CD4-positive, alpha-beta T cell treated with Interleukin-17A for 4 hours (primary cell): Measurements from ENCODE around the gene TXLNB.
"Not testable (repeated sequence)": the region's sequence is repeated elsewhere in the genome, so short reads cannot be mapped to it uniquely, and the experiment has no call there.

Experiments
- DNase-seq: peaks from one replicate; pipeline ENCODE4 v3.0.0-alpha.2; 2020; ENCODE audit warnings: mixed read lengths

The TXLNB gene

DNA sequence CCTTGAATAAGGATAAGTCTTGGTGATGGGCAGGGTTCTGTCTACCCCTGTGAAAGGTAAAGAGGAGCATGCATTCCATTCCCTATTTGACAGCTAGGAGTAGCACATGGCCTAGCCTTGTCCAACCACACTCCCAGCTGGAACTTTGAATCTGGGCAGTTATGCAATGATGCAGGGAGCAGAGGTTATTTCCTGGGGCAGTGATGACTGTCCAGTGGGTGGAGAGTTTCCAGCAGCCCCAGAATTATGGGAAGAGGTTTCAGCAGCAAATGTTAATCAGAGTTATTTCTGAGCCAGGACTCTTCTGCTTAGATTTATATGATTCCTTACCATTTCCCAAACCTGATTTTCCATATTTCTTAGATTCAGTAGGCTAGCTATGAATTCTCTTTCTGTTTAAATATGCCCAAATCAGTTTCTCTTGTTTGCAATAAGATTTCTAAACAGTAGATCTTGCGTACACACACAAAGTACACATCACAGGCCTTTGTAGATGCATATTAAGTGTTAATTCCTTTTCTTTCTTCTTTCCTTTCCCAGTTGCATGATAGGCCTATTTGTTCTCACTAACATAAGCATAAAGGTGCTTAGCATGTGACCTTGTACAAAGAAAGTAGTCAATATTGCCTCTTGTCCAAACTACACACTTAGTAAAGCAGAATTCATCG is 17.3 kb upstream of the TXLNB start:
- DNase-seq: no peak

DNA sequence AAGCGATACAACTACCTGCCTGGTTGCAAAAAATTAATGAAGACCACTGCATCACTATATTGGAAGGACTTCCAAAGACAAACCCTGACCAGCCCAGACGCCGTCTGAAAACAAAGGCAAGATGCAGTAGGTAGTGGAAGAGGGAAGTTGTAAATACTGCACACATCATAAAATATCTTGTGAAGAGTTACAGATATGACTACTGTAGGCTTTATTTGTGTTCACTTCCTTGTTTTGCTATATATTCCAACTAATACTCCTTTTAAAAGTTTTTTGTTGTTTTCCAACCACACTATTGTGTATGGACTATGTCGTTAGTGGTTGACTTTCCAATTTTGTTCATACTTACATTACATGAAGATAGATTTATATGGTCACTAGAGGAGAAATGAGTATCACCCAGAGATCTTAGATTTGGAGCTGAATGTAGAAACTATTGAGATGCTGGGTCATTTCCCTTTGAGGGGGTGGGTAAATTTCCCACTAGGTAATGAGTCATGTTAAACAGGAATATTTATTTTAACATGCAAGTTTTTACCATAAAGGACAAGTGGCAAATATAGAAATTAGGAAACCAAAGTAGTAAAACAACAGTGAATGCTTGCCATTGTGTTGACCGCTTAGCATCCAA is 16.6 kb upstream of the TXLNB start:
- no peak for DNase-seq

DNA sequence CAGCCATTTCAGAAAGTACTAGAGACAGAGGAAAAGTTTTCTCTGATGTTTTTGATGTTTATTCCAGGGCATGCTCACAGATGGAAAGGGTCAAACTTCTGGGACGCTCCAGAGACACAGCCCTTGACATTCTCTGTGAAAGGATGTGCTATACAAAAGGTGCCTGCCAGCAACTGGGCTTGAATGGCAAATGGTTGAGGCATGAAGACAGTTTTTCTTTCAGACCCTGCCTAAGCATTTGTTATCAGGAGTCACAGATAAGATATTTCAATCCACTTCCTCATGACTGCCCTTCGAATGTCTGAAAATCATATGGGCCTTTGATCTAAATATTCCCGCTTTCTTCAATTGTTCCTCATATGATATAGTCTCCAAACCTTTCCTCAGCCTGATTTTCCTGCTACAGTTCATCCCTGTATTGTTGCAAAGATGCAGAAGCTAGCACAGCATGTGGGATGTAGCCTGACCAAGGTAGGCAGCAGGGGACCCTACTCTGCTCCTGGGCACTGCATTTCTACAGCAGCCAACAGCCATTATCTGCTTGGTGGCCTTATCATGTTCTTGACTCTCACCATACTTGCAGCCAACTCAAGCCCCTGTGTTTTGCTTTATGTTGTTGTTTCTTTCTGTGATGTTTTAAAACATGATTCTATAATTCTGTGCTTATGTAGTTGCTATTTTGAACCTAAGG is 14.6 kb upstream of the TXLNB start:
- no peak for DNase-seq

GRCh38 chr6:139303185-139303584 is 11.4 kb upstream of the TXLNB start:
- DNase-seq: no peak

DNA sequence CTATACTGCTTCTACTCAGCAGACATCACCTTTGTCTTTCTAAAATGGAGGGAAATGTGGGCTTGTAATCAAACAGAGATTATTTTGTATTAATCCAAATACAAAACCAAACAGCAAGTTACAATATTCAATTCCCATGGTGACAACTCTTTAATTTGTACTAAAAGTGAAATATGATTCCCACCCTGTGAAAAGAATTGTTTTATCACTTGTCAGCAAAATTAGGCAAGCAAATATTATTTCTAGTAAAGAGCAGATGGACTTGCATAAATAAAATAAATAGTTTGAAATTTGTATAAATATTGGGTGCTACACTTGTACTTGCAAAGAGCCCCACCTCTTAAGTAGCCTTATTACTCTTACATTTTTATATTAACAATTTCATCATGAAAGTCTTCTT is 6.1 kb upstream of the TXLNB start:
- DNase-seq: no peak

- no peak for DNase-seq
Observed at GRCh38 chr6:139296927-139297326, 5.1 kb upstream of the TXLNB start.

GRCh38 chr6:139295901-139296300 is 4.1 kb upstream of the TXLNB start:
- no peak for DNase-seq

GRCh38 chr6:139294090-139294489 is 2.3 kb upstream of the TXLNB start:
- no peak for DNase-seq

- DNase-seq: not testable (repeated sequence)
Observed at GRCh38 chr6:139293230-139293629, 1.4 kb upstream of the TXLNB start.

- peak; percentile 17 for DNase-seq
Observed at GRCh38 chr6:139290787-139291311, 949 bp downstream of the TXLNB start.

DNA sequence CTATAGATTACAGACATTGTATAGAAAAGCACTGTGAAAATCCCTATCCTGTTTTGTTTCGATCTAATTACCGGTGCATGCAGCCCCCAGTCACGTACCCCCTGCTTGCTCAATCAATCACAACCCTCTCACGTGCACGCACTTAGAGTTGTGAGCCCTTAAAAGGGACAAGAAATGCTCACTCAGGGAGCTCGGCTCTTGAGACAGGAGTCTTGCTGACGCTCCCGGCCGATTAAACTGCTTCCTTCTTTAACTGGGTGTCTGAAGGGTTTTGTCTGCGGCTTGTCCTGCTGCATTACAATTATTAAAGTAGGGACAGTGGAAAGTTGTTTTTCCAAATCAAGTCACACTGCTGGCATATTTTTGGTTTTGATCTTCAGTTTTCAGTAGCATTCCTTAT is 2.6 kb downstream of the TXLNB start:
- no peak for DNase-seq

GRCh38 chr6:139288496-139289040 is 3.2 kb downstream of the TXLNB start:
- DNase-seq: no peak

GRCh38 chr6:139287868-139288267 is 3.9 kb downstream of the TXLNB start:
- DNase-seq: no peak

DNA sequence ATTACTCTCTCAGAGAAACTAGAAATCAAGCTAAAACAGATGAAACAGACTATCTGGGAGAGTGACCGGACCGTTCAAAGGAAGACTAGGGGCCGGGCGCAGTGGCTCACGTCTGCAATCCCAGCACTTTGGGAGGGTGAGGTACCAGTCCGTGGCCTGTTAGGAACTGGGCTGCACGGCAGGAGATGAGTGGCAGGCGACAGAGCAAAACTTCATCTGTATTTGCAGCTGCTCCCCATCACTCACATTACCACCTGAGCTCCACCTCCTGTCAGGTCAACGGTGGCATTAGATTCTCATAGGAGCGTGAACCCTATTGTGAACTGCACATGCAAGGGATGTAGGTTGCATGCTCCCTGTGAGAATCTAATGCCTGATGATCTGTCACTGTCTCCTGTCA is 5.4 kb downstream of the TXLNB start:
- DNase-seq: not testable (repeated sequence)

DNA sequence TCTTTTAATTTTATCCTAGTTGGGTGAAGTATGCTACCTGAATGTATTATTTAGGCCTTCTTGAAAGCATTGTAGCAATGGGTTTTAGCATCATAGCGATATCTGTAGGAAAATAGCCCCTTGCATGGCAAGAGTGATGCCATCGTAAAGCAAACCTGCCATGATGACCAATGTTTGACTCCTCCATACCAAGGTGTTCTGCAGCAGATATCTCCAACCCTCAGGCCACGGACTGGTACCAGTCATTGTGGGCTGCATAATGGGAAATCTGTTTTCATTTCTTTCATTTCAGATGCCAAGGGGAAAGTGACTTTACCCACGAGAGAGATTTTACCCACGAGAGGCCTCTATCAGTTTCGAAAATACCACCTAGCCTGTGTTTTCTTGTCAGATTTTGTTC is 6.2 kb downstream of the TXLNB start:
- DNase-seq: no peak

GRCh38 chr6:139284789-139285188 is 7.0 kb downstream of the TXLNB start:
- DNase-seq: no peak

GRCh38 chr6:139282684-139283083 is 9.1 kb downstream of the TXLNB start:
- DNase-seq: no peak

- no peak for DNase-seq
Observed at GRCh38 chr6:139278190-139278589, 13.6 kb downstream of the TXLNB start.

DNA sequence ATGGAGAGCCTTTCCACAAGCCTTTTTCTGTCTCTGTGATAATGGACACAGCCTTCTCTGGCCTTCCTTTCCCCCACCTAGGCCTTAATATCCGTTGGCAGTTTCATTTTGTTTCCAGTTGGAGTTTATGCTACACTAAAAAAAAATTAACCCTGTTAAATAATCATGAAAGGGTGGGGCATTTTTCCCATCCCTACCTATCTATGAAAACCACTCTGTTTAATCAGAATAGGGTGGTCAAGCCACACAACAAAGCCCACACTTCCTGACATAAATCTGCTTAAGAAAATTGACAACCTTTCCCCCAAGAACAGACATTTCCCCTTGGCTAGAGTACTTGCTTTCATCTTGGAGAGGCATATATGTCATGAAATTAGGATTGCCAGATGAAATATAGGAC is 14.2 kb downstream of the TXLNB start:
- no peak for DNase-seq

DNA sequence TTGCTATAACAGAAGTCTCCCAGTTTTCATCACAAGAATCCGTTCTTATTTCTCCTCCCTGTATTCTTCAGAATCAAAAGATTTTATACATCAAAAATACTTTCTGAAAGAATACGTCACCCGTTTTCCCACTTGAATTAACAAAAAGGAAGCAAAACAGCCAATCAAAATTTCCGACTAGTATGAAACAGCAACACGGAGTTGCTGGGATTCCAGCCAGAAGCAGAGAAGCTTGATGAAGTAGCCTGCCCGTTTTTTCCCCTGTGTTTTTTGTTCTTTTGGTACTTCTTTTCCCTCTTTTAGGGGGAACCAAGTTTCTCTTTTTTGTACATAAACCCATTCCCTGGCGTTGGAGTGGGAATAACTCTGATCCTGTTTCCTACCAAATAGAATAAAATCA is 14.6 kb downstream of the TXLNB start:
- no peak for DNase-seq

DNA sequence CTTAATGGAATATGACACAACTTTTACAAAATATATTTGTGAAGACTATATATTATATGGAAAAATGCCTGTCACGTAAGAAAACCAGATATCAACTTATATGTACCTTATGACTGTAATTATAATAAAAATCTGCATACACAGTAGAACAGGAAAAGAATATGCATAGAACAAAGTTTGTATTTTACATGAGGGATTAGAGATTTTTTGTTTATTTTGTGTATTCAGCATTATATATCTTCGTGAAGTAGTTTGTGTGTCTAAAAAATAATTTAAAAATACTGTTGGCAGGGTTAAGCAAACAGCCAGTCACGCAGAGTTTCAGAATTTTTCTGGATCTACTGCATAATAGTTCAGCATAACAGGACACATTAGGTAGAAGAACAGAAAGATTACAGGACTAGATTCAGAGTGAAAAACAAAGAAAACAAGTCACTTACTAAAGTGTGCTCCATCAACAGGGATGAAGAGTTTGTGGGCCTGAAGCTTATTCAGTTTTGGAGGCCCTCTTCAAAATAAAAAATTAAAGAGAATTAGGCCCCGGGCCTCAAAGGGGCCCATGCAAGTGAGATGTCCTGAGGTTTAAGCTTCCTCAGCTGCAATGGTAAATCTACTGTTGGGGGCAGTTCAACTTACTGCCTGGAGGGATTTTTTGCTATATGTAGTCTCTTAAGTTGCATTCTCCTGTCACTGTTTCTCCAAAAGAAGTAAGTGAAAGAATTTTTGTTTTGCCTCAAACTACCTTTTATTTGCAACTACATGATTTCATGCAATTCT is 16.3 kb downstream of the TXLNB start:
- DNase-seq: no peak

DNA sequence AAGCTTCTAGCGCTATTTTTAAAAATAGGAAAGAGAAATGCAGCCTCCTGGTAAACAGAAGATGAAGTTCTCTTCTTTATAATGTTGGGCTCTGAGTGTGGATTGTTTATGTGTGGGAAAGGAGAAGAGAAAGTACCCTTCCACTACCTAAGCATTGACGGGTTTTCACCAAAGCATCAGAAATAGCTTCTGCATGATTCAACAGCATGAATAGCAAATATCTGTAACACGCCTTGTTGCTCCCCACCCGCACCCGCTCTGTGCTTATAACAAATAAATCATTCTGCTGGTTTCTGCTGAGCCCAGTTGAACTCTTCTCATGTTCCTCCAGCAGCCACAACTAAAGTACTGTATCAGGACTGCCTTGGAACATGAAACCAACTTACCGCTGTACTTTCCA is 20.7 kb downstream of the TXLNB start:
- no peak for DNase-seq

GRCh38 chr6:139270249-139270648 is 21.5 kb downstream of the TXLNB start:
- no peak for DNase-seq
